IPS DF 19.7 (cell line): ENCODE measurements around the gene NDUFAB1.
"Not testable (repeated sequence)": the region's sequence is repeated elsewhere in the genome, so short reads cannot be mapped to it uniquely, and the experiment has no call there.

Experiments
- DNase-seq: peaks from one replicate; pipeline ENCODE4 v3.0.0-alpha.2; 2013; ENCODE audit warnings: low read depth, low spot score

Gene NDUFAB1

GRCh38 chr16:23584186-23585076 is 11.7 kb downstream of the NDUFAB1 start:
- no peak for DNase-seq

DNA sequence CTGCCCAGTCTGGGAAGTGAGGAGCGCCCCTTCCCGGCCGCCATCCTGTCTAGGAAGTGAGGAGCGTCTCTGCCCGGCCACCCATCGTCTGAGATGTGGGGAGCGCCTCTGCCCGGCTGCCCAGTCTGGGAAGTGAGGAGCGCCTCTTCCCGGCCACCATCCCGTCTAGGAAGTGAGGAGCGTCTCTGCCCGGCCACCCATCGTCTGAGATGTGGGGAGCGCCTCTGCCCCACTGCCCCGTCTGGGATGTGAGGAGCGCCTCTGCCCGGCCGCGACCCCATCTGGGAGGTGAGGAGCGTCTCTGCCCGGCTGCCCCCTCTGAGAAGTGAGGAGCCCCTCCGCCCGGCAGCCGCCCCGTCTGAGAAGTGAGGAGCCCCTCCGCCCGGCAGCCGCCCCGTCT is 12.8 kb downstream of the NDUFAB1 start:
- DNase-seq = not testable (repeated sequence)

GRCh38 chr16:23581764-23582163 is 14.4 kb downstream of the NDUFAB1 start:
- DNase-seq = no peak

DNA sequence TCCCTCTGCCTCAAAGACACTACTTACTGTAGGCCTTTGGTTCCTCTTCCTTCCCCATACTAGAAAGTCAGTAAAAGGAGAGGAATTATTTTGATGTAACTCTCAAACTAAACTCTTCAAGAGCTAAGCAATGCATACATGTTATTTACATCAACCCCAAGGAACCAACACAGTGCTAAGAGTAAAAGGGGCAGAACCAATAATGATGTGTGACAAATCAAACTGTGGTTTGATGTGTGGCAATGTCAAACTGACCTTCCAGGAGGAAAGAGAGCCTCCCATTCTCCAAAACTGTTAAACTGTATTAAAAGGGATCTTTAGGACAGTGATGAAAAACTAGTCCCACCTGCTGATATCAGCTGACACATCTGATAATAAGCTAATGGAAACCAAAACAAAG is 15.7 kb downstream of the NDUFAB1 start:
- DNase-seq = no peak

- DNase-seq = no peak
These were observed 16.7 kb downstream of the NDUFAB1 start for GRCh38 chr16:23579371-23579770.

- no peak for DNase-seq
These were observed 17.9 kb downstream of the NDUFAB1 start for GRCh38 chr16:23578101-23578830.

DNA sequence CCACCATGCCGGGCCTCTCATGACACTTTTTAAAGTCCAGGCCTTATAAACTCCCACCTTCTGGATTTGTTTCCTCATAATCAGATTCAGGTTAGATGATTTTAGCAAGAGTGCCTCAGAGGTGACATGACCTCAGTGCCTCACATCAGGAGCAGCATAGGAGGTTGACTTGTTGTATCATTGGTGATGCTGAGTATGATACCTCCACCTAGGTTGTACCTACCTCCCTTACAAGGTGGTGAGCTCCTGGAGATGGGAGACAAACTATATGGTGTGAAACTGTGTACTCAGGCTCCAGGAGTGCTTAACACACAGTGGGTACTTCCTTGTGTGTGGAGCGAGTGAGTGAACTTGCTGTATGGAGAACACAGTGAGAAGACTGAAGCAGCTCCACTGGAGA is 18.6 kb downstream of the NDUFAB1 start:
- no peak for DNase-seq

GRCh38 chr16:23575834-23576233 is 20.3 kb downstream of the NDUFAB1 start:
- no peak for DNase-seq

GRCh38 chr16:23573817-23574216 is 22.3 kb downstream of the NDUFAB1 start:
- DNase-seq = no peak

GRCh38 chr16:23572394-23572793 is 23.7 kb downstream of the NDUFAB1 start:
- no peak for DNase-seq

DNA sequence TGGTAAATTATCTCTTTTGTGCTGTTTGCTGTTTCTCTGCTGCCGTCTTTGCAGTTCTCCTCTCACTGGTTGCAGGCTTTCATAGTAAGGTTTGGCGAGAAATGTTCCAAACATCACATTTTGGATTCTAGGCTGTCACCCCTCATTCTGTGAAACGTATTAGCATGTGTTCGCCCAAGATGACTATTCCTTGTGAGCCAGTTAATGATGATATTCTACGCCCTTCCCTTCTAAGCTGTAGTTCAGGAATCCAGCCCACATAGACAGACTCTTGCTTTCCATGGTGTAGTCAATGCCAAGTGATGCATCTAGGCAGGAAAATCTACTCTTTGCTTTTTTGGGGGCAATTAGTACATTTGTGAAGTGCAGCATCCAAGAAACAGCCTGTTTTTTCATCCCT is 24.2 kb downstream of the NDUFAB1 start:
- no peak for DNase-seq

- DNase-seq = no peak
These were observed 25.0 kb downstream of the NDUFAB1 start for GRCh38 chr16:23570992-23571632.

GRCh38 chr16:23567602-23568001 is 28.5 kb downstream of the NDUFAB1 start:
- no peak for DNase-seq

GRCh38 chr16:23566724-23567123 is 29.4 kb downstream of the NDUFAB1 start:
- DNase-seq = no peak

DNA sequence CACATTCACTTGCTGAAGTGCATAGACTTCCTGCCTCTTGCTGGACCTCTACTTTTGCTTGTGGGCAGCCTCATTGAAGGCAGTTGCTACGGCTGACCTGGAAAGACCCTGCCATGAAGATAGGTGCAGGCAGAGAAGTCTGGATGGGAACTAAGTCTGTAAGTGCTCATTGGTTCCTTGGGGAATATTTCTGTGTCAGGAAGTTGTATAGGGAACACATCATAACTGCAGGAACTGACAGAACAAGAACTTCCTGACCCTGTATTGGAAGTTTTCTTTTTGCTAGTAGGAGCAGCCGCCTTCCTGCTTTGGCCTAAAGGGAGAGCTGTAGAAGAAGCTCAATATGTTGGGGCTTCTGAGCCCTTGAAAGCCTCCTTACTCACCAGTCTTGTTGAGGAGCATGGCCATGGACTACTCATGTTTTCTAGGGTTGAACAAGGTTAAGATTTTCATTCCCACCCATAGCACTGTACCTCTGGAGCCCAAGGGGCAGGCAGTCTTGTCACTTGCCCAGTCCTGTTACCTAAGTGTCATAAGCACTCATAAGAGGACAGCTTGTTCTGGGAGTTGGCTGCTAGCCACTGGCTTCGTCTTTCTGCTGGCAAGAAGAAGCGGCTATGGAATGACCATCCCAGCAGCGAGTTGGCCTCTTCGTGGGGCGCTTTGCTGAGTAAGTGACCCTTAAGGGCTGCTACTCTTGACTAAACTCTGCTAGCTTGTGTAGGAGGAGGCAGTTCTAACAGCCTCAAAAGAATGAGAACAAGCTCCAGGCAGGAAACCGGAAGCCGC is 31.3 kb downstream of the NDUFAB1 start:
- no peak for DNase-seq

DNA sequence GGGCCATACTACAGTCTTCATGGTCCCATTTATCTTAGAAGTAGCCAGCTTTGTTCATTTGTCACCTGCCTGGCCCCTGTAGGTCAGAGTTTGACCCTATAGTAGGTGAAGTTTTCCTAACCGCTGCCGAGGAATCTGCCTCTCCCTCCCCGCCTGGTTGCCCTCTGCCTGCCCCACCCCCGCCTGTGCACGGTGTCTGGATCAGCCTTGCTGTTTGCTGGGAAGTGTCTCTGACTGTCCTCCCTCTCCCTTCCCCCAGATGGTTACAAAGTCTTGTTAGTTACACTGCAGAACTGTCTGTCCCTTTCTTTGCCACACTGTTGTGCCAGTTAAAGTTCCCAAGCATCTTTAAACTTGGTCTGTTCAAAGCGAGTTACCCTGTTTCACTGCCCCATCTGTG is 32.9 kb downstream of the NDUFAB1 start:
- no peak for DNase-seq

- DNase-seq = no peak
These were observed 33.6 kb downstream of the NDUFAB1 start for GRCh38 chr16:23562505-23562904.

- no peak for DNase-seq
These were observed 34.5 kb downstream of the NDUFAB1 start for GRCh38 chr16:23561586-23561985.

DNA sequence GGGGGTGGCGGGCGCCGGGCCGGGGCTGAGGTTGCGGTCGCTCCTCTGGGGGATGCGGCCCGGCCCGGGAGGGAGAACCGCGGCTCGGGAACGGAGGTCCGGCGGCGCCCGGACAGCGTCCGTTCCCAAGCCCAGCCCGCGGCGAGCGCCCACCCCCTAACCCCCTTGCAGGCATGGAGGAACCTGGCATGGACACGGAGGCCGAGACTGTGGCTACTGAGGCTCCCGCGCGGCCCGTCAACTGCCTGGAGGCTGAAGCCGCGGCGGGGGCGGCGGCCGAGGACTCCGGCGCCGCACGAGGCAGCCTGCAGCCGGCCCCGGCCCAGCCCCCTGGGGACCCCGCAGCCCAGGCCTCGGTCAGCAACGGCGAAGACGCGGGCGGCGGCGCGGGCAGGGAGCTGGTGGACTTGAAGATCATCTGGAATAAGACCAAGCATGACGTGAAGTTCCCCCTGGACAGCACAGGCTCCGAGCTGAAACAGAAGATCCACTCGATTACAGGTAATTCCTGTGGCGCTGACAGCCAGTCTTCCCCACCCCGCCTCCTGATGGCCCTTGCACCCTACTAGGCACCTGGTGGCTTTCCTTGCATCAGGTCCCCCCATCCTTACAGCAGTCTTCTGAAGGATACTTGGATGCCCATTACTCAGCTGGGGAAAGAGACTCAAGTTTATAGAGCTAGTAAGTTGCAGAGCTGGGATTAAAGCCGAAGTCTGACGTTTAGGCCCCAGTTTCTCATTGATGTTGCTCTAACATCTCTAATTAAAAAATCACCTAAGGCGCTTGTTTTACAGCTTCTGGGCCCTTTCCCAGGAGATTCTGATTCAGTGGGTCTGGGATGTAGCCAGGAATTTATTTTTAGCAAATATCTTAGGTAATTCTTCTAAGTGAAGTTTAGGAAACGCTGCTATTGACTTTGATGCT is 38.1 kb downstream of the NDUFAB1 start:
- no peak for DNase-seq
